GM18870 (cell line): ENCODE results near the gene URGCP.

Experiments used
- ATAC-seq: cut with Tn5 transposase; IDR thresholded peaks from one replicate; pipeline ENCODE4 v1.9.1; 2021; ENCODE audit warnings: moderate library complexity; ENCODE audit not compliant: unreplicated experiment

The URGCP gene, protein sequence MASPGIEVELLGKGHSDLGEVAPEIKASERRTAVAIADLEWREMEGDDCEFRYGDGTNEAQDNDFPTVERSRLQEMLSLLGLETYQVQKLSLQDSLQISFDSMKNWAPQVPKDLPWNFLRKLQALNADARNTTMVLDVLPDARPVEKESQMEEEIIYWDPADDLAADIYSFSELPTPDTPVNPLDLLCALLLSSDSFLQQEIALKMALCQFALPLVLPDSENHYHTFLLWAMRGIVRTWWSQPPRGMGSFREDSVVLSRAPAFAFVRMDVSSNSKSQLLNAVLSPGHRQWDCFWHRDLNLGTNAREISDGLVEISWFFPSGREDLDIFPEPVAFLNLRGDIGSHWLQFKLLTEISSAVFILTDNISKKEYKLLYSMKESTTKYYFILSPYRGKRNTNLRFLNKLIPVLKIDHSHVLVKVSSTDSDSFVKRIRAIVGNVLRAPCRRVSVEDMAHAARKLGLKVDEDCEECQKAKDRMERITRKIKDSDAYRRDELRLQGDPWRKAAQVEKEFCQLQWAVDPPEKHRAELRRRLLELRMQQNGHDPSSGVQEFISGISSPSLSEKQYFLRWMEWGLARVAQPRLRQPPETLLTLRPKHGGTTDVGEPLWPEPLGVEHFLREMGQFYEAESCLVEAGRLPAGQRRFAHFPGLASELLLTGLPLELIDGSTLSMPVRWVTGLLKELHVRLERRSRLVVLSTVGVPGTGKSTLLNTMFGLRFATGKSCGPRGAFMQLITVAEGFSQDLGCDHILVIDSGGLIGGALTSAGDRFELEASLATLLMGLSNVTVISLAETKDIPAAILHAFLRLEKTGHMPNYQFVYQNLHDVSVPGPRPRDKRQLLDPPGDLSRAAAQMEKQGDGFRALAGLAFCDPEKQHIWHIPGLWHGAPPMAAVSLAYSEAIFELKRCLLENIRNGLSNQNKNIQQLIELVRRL

DNA sequence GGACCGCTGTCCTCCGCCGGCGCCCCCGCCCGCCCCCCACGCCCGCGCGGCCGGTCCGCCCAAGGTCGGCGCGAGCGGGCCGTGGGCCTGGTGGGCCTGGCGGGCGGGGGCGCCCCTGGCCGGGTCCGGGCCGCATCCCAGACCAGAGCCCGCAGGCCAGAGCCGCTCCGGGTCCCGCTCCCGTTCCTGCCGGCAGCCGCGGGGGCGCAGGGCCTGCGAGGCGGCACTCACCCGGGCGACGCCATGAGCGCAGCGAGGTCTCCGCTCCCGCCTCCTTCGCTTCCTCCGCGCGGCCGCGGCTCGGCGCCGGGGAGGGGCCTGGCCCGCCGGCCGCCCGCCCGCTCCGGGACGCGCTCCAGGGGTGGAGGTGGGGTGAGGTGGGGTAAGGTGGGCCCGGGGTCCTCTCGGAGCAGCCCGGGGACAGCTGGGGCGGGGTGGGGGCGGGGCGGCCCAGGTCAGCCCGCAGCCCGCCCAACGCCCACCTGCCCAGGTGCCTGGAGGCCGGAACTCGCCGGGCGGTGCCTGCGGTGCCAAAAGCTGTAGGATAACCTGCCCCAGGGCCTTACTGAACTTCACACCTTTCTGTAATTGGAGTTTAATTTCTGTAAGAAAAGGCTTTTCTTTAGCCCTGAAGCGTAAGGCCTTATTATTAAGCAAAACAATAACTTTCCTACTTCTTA lies at the start of gene URGCP:
TSS of gene URGCP (minus strand) at position 266 of the 680 bp plus-strand sequence. CDS start at position 245, 21 bp downstream.
- no peak for ATAC-seq

DNA sequence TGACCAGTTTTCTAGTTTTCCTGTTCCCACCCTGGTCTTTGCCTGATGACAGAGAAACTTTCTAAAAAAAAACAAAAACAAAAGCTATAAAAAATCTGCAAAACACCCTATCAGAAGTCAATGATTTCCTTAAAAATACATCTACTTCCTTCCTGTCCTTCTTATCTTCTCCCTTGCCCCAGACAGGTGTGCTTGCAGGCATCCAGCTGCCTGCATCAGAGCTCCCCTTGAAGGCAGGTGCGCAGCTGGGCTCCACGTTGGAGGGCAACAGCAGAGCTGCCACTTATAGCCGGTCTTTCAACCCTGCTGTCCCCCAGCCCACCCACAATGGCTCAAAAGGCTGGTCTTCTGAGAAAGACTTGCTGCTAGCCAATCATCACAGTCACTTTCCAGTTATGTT lies 49.6 kb upstream of the URGCP start:
- ATAC-seq = no peak

DNA sequence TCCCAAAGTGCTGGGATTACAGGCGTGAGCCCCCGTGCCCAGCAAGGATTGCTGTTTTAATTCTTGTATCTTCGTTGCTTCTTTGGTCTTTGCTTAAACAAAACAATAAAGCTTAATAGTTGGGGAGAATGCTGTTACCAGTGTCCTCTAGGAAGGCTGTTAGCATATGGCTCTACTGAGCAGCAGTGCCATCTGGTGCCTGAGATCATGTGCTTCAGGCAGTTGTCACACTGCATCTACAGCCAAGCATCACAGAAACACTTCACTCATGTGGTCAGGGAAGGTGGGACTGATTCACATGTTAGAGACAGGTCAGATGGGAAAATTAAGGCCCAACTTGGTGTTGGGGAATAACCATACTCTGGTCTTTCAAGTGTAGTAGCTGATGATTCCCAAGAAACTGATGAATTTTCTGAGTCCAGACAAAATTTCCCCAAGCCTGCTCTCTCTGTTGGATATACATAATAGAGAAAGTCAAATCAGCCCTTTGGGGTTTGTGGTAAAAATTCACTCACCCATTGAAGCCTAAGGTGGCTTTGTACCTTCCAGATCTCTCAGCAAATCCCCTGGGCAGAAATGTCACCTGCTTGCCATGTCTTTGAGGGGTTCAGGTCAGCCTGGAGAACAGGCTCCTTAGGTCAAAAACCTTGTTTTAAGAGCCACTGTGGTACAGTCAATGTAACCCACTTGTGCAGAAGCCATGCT lies 48.3 kb upstream of the URGCP start:
- no peak for ATAC-seq

DNA sequence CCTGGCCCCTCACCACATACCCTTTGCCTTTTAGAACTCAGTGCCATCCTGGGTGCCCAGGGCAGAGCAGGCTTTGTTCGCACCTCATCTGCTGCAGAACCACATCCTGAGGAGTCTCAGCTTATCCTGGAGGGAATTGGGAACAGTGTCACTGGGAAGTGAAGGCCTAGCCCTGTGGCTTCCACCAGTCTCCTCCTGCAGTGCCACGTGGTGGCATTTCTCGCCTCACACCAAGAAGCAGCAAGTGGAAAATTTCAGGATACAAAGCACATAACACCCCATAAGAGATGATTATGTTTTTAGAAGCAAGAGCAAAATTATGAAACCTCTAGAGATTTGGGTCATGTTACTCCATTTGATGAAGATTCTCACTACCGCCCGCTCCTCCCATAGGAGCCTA lies 46.7 kb upstream of the URGCP start:
- no peak for ATAC-seq

DNA sequence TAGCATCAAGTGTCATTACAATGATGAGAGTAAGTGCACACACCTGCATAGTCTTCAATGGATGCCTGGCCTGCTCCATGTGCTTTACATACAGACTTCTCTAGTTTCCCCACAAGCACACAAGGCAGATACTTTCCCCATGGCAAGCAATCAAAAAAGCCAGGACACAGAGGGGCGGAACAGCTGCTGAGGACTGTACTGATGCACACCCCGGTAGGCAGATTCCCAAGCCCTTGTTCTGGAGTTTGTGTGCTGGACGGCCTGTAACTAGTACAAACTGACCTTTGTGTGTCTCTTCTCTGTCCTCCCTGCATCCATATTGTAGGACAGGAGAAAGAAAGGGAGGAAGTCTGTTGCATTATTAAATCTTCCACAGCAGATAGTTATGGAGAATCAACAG lies 45.6 kb upstream of the URGCP start:
- ATAC-seq = no peak

DNA sequence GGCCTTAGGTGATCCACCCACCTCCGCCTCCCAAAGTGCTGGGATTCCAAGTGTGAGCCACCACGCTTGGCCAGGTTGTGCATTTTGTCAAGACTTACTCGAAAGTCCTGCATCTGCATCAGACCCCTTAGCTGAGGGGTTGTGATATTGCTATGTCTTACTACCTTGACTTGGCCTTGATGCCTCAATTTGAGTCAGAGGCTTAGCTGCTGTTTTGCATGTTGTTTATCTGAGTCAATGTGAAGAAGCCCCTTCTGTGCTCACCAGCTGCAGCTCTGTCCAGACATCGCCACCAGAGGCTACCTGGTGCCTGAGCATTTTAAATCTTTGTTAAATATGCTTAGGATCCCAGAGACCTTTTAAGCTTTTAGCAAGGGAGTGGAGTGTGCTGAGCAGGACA lies 37.9 kb upstream of the URGCP start:
- no peak for ATAC-seq

DNA sequence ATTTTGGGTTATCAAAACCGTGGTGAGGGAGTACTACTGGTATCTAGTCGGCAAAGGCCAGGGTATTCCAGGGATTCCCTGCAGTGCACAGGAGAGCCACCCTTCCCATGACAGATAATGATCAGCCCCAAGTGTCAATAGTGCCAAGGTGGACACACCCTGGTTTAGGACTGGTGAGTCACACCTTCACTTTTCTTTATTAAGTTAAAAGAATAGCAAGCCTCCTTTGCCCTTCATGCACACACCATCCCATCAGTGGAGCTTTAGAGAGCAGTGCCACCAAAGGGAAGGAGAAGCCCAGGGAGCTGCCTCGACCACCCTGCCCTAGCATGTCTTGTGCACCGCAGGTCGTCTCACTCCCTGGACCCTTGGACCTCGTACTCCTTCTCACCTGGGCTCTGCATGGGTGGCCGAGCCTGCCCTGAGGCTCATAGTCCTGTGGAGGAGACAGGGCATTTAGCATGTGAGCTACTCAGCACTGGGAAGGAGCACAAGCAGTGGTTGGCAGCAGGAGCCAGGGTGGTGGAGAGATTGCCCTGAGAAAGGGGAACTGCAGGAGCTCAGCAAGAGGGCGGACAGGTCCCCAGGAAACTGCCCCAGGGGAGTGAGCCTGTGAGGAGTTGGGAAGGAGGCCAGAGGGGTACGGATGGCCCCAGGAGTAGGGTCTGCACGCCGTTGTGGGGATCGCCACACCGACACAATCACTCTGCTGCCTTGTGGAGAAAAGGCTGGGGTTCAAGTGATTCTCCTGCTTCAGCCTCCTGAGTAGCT lies 37.2 kb upstream of the URGCP start:
- ATAC-seq = no peak

DNA sequence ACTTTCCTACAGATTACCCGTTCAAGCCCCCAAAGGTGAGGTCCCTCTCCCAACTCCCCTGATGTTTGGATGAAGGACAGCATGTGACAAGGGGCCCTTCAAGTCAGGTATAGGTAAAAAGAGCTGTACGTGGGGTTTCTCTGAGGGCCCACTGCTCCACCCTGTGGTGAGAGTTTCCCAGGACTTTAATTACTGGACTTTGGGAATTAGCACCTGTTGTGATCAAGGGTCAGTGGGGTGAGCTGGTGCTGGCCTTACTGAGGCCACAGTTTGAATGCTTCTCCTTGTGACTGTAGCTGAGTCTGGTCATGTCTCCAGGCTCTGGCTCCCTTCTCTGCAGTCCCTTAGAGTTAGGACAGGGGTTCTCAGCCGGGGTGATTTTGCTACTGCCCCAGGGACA lies 36.6 kb upstream of the URGCP start:
- no peak for ATAC-seq

DNA sequence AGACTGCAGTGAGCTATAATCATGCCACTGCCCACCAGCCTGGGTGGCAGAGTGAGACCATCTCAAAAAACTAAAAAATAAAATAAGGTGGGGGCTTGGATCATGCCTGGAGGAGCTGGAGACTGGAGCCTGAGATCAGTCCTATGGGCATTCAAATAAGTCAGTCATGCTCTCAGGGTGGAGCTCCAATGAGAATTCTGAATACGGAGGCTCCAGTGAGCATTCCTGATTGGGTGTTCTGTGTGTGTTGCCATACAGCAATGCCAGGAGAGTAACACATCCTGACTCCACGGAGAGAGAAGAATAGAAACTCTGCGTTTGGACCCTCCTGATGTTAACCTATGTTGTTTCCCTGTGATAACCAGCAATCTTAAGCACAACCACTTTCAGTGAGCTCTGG lies 35.9 kb upstream of the URGCP start:
- no peak for ATAC-seq

DNA sequence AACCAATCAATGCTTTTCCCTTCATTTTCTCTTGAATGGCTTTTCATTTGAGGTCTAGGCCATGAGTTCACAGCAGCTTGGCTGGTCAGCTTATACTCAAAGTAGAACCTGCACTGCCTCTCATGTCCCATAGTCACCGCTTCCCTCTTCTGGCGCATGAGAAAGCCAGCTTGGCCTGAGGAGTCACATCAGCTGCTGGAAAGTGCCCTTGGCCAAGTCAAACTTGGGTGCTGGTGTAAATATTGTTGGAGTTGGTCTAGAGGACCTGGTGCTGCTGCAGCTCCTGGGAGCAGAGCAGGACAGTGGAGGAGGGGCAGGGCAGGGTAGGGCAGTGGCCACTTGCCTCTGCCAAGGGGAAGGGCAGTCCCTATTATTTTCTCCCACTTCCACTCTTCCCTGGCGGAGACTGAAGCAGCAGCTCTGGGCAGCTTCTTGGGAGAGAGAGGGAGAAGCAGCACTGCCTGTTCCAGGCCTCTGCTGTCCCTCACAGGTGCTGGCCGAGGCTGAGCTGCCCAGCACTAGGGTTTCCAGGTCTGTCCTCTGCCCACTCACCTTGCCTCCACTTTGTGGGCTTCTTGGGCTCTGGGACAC lies 32.6 kb upstream of the URGCP start:
- no peak for ATAC-seq

DNA sequence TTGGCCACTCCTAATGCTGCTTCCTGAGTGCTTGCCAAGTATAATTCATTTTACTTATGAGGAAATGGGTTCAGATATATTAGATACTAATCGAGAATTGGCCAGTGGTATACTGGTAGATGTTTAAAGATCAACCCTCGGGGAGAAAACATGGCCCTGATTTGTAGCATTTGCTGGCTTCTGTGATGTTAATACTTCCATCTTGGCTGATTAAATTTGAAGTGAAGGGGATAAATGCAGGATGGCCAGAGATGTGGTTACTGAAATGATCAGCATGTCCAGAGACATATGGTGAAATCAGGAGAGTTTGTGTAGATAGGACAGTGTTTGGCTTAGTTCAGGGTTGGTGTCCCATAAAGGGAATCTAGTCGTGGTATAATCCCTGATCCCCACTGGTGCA lies 31.0 kb upstream of the URGCP start:
- ATAC-seq = no peak

DNA sequence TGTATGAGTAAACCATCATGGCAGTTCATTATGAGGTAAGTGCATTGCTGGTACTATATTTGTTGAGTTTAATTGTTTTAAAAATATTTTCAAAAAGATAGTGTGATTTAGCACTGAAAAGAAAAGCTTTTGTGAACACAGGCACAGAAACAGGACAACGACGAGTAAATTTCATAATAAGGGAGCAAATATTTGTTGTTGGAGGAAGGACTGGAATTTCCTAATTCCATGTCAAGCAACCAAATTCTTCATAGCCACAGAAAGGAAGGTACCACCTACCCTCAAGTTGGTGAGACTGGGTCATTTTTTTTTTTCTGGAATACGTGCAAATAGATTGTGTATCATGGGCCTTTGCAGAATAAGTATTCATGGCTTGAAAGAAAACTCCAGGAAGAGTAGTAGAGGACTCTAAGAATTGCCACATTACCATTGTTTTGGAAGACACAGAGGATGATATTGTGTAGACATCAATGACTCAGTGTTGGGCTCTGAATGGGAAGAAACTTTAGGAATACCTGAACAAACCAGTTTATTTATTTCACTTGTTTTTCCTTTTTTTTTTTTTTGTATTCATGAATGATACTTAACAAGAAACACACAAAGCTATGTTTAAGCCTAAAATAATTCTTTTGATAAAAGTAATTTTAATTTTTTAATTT lies 27.6 kb upstream of the URGCP start:
- ATAC-seq = no peak

DNA sequence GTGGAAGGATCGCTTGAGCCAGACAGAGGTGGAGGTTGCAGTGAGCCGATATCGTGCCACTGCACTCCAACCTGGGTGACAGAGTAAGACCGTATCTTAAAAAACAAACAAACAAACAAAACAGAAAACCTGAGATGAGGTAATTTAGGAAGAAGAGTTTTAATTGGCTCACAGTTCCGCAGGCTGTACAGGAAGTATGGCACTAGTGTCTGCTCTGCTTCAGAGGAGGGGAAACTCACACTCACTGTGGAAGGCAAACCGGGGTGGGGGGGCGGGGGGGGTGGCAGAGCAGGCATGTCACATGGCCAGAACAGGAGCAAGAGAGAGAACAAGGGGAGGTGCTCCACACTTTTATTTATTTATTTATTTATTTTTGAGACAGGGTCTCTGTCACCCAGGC lies 24.9 kb upstream of the URGCP start:
- ATAC-seq = no peak

DNA sequence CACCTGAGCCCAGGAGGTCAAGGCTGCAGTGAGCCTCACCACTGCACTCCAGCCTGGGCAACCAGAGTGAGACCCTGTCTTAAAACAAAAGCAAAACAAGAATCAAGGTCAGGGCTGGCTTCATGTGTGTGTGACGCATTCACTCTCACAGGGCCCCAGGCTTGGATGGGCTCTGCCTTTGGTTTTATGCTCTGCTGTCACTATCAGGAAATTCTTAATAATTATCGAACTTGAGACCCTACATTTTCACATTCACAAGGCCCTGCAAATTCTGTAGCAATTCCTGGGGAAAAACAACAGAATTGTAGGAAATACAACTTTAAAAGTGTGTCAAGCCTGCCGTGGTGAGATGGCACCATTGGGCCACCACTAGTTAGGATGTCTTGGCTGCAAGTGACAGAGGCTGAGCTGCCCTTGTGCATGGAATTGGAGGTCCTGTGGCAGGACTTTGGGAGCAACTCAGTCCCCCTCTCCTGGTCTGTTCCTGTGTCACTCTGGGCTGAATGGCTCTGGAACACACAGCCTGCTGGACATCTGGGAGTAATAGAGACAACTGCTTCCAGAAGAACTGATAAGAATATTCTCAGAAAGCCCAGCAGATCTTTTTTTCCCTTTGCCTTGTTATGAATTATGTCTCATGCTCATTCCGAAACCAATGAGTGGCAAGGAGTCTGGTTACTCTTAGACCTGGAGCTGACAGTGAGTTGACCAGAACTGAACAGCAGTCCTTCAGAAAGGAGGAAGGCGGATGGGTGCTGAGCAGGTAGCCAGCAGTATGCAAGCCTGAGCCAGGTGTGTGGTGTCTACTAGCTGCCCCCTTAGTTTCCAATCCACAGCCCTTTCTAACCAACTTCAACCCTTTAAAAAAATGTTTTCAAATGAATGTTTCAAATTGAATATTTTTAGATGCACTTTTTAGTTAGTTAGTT lies 23.4 kb upstream of the URGCP start:
- no peak for ATAC-seq

DNA sequence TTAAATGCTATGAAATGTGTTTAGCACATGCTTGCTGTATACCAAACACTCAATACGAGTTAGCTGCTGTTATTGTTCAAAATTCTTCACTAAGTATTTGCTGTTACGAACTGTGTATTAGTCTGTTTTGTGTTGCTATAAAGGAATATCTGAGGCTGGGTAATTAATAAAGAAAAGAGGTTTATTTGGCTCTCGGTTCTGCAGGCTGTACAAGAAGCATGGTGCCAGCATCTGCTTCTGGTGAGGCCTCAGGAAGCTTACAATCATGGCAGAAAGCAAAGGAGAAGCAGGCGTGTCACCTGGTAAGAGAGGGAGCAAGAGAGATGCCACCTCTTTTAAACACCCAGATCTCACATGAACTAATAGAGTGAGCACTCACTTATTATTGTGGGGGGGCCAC lies 21.4 kb upstream of the URGCP start:
- ATAC-seq = no peak

DNA sequence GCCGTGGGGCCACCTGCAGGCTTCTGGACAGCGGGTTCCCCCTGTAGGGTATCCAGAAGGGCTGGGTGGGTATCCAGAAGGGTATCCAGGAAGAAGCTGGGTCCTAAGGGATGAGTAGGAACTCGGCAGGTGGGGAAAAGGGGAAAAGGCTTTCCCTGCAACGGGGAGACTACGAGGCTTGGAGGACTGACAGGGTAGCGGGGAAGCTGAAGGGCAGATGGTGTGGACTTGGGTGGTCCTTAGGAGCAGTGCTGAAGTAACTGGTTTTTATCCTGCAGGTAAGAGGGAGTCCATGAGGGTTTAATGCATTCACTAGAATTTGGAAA lies 20.4 kb upstream of the URGCP start:
- peak; percentile 7 for ATAC-seq

DNA sequence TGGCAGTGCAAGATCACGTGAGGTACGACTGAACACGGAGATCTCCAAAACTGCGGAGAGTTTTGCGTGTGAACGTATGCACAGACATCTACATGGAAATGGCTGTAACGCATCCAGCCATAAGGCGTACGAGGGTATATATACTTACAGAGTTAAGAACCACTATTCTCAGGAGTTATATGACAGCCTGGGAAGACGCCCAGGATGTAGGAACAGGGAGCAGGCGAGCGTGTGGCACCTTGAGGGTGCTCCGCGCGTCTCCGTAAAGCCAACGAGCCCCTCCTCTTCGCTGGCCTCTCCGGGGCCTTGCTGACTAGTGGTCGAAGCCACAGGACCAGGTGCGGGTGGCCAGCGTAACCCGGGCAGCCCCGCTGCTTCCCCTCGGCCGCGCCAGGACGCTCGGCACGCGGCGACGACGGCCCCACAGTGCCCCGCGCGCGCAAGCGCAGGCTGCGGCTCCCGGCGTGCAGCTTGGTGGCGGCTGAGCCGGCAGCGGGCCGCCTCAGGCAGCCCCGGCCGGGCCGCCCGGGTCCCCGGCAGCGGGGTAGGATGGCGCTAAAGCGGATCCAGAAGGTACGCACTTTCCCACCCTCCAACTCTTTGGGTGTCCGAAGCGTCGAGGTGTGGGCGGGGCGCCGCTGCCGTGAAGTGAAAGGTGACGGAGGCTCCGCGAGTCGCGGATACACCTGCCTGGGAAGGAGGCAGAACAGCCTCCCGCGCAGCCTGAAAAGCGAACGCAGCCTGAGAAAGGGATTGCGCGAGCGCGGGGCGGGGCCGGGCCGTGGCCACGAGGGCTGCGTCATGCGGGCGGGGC lies 19.8 kb upstream of the URGCP start, which contains the start of gene UBE2D4:
TSS of gene UBE2D4 (plus strand) at position 453 of the 814 bp plus-strand sequence. CDS start at position 550, 97 bp downstream.
- ATAC-seq = peak; percentile 80
